Measurements from ENCODE around the gene DCUN1D4.

DCUN1D4 gene

GRCh38 chr4:51842554-51843308 is at the start of gene DCUN1D4:
TSS of gene DCUN1D4 (plus strand) at chr4:51843153. CDS start at chr4:51843243, 90 bp downstream.
- peak within 1 kb of the TSS; percentile 77 for H3K9ac ChIP-seq (ENCODE audit: low read length)
- peaks cover 13% of the 10 kb centered on the region for H3K4me1 ChIP-seq (ENCODE audit: insufficient read depth, low read length)
- peak within 1 kb of the TSS; percentile 98 for H3K27ac ChIP-seq (ENCODE audit: low read depth, low read length)
- peak within 1 kb of the TSS; percentile 88 to 96 for H3K4me3 ChIP-seq (ENCODE audit: low read depth in 1 of 2, low read length in 2 of 2)
- no peaks in the 10 kb centered on the region for H3K36me3 ChIP-seq (ENCODE audit: insufficient read depth, low read length)
- no peaks in the 10 kb centered on the region for H3K9me3 ChIP-seq (ENCODE audit: low read length)
- H3K27me3 ChIP-seq (ENCODE audit: control insufficient read depth in 1 of 2, insufficient read depth in 2 of 2, low read length in 2 of 2) = no peaks in the 10 kb centered on the region

- no peaks in the 10 kb centered on the region for H3K9me3 ChIP-seq (ENCODE audit: low read length)
- H3K9ac ChIP-seq (ENCODE audit: low read length) = no peak overlapping the region
- no peaks in the 10 kb centered on the region for H3K27me3 ChIP-seq (ENCODE audit: control insufficient read depth in 1 of 2, insufficient read depth in 2 of 2, low read length in 2 of 2)
- no peaks in the 10 kb centered on the region for H3K36me3 ChIP-seq (ENCODE audit: insufficient read depth, low read length)
- no peak overlapping the region for H3K4me3 ChIP-seq (ENCODE audit: low read depth in 1 of 2, low read length in 2 of 2)
- no peak overlapping the region for H3K27ac ChIP-seq (ENCODE audit: low read depth, low read length)
- no peaks in the 10 kb centered on the region for H3K4me1 ChIP-seq (ENCODE audit: insufficient read depth, low read length)
These were observed 22.3 kb upstream of the DCUN1D4 start for GRCh38 chr4:51820443-51821234.

- Histone ChIP-seq H3K4me3 (ENCODE audit: low read depth in 1 of 2, low read length in 2 of 2) (no peak overlapping the region), H3K36me3 (ENCODE audit: insufficient read depth, low read length) (no peaks in the 10 kb centered on the region)
These were observed 17.6 kb upstream of the DCUN1D4 start for GRCh38 chr4:51825341-51825740.

GRCh38 chr4:51830156-51830720 is 12.7 kb upstream of the DCUN1D4 start:
- Histone ChIP-seq H3K27me3 (ENCODE audit: control insufficient read depth in 1 of 2, insufficient read depth in 2 of 2, low read length in 2 of 2) (no peaks in the 10 kb centered on the region), H3K27ac (ENCODE audit: low read depth, low read length) (no peak overlapping the region)

More at GRCh38 chr4:51825341-51825740, 17.6 kb upstream of the DCUN1D4 start:
- no peak overlapping the region for H3K9ac ChIP-seq (ENCODE audit: low read length)
- H3K9me3 ChIP-seq (ENCODE audit: low read length) = no peaks in the 10 kb centered on the region
- no peak overlapping the region for H3K27ac ChIP-seq (ENCODE audit: low read depth, low read length)
- H3K4me1 ChIP-seq (ENCODE audit: insufficient read depth, low read length) = no peaks in the 10 kb centered on the region
- H3K27me3 ChIP-seq (ENCODE audit: control insufficient read depth in 1 of 2, insufficient read depth in 2 of 2, low read length in 2 of 2) = no peaks in the 10 kb centered on the region

GRCh38 chr4:51831133-51831532 is 11.8 kb upstream of the DCUN1D4 start:
- Histone ChIP-seq H3K9me3 (ENCODE audit: low read length) (no peaks in the 10 kb centered on the region), H3K4me1 (ENCODE audit: insufficient read depth, low read length) (no peaks in the 10 kb centered on the region), H3K27ac (ENCODE audit: low read depth, low read length) (no peak overlapping the region), H3K36me3 (ENCODE audit: insufficient read depth, low read length) (no peaks in the 10 kb centered on the region), H3K4me3 (ENCODE audit: low read depth in 1 of 2, low read length in 2 of 2) (no peak overlapping the region), H3K27me3 (ENCODE audit: control insufficient read depth in 1 of 2, insufficient read depth in 2 of 2, low read length in 2 of 2) (no peaks in the 10 kb centered on the region), H3K9ac (ENCODE audit: low read length) (no peak overlapping the region)

More at GRCh38 chr4:51830156-51830720, 12.7 kb upstream of the DCUN1D4 start:
- Histone ChIP-seq H3K9me3 (ENCODE audit: low read length) (no peaks in the 10 kb centered on the region), H3K9ac (ENCODE audit: low read length) (no peak overlapping the region), H3K4me1 (ENCODE audit: insufficient read depth, low read length) (no peaks in the 10 kb centered on the region), H3K36me3 (ENCODE audit: insufficient read depth, low read length) (no peaks in the 10 kb centered on the region), H3K4me3 (ENCODE audit: low read depth in 1 of 2, low read length in 2 of 2) (no peak overlapping the region)

- Histone ChIP-seq H3K27me3 (ENCODE audit: control insufficient read depth in 1 of 2, insufficient read depth in 2 of 2, low read length in 2 of 2) (no peaks in the 10 kb centered on the region), H3K4me1 (ENCODE audit: insufficient read depth, low read length) (no peaks in the 10 kb centered on the region), H3K27ac (ENCODE audit: low read depth, low read length) (no peak overlapping the region), H3K9me3 (ENCODE audit: low read length) (no peaks in the 10 kb centered on the region), H3K36me3 (ENCODE audit: insufficient read depth, low read length) (no peaks in the 10 kb centered on the region), H3K9ac (ENCODE audit: low read length) (no peak overlapping the region), H3K4me3 (ENCODE audit: low read depth in 1 of 2, low read length in 2 of 2) (no peak overlapping the region)
These were observed 9.7 kb upstream of the DCUN1D4 start for GRCh38 chr4:51833236-51833635.

GRCh38 chr4:51835079-51835478 is 7.9 kb upstream of the DCUN1D4 start:
- Histone ChIP-seq H3K27ac (ENCODE audit: low read depth, low read length) (no peak overlapping the region), H3K9ac (ENCODE audit: low read length) (no peak overlapping the region), H3K9me3 (ENCODE audit: low read length) (no peaks in the 10 kb centered on the region), H3K27me3 (ENCODE audit: control insufficient read depth in 1 of 2, insufficient read depth in 2 of 2, low read length in 2 of 2) (no peaks in the 10 kb centered on the region), H3K4me1 (ENCODE audit: insufficient read depth, low read length) (no peaks in the 10 kb centered on the region), H3K36me3 (ENCODE audit: insufficient read depth, low read length) (no peaks in the 10 kb centered on the region), H3K4me3 (ENCODE audit: low read depth in 1 of 2, low read length in 2 of 2) (no peak overlapping the region)

- Histone ChIP-seq H3K4me1 (ENCODE audit: insufficient read depth, low read length) (no peaks in the 10 kb centered on the region), H3K36me3 (ENCODE audit: insufficient read depth, low read length) (no peaks in the 10 kb centered on the region), H3K4me3 (ENCODE audit: low read depth in 1 of 2, low read length in 2 of 2) (no peak overlapping the region), H3K27me3 (ENCODE audit: control insufficient read depth in 1 of 2, insufficient read depth in 2 of 2, low read length in 2 of 2) (no peaks in the 10 kb centered on the region), H3K9me3 (ENCODE audit: low read length) (no peaks in the 10 kb centered on the region), H3K9ac (ENCODE audit: low read length) (no peak overlapping the region), H3K27ac (ENCODE audit: low read depth, low read length) (no peak overlapping the region)
These were observed 7.1 kb upstream of the DCUN1D4 start for GRCh38 chr4:51835855-51836254.

GRCh38 chr4:51836549-51836948 is 6.4 kb upstream of the DCUN1D4 start:
- no peaks in the 10 kb centered on the region for H3K4me1 ChIP-seq (ENCODE audit: insufficient read depth, low read length)
- H3K27me3 ChIP-seq (ENCODE audit: control insufficient read depth in 1 of 2, insufficient read depth in 2 of 2, low read length in 2 of 2) = no peaks in the 10 kb centered on the region
- H3K9me3 ChIP-seq (ENCODE audit: low read length) = no peaks in the 10 kb centered on the region
- H3K27ac ChIP-seq (ENCODE audit: low read depth, low read length) = no peak overlapping the region
- H3K4me3 ChIP-seq (ENCODE audit: low read depth in 1 of 2, low read length in 2 of 2) = no peak overlapping the region
- H3K36me3 ChIP-seq (ENCODE audit: insufficient read depth, low read length) = no peaks in the 10 kb centered on the region
- H3K9ac ChIP-seq (ENCODE audit: low read length) = no peak overlapping the region

GRCh38 chr4:51840781-51841180 is 2.2 kb upstream of the DCUN1D4 start:
- Histone ChIP-seq H3K4me3 (ENCODE audit: low read depth in 1 of 2, low read length in 2 of 2) (no peak overlapping the region), H3K4me1 (ENCODE audit: insufficient read depth, low read length) (peaks cover 8% of the 10 kb centered on the region), H3K27me3 (ENCODE audit: control insufficient read depth in 1 of 2, insufficient read depth in 2 of 2, low read length in 2 of 2) (no peaks in the 10 kb centered on the region), H3K9ac (ENCODE audit: low read length) (no peak overlapping the region), H3K9me3 (ENCODE audit: low read length) (no peaks in the 10 kb centered on the region), H3K27ac (ENCODE audit: low read depth, low read length) (no peak overlapping the region), H3K36me3 (ENCODE audit: insufficient read depth, low read length) (no peaks in the 10 kb centered on the region)

- H3K27ac ChIP-seq (ENCODE audit: low read depth, low read length) = peak overlapping the region; percentile 80
- H3K9me3 ChIP-seq (ENCODE audit: low read length) = no peaks in the 10 kb centered on the region
- H3K27me3 ChIP-seq (ENCODE audit: control insufficient read depth in 1 of 2, insufficient read depth in 2 of 2, low read length in 2 of 2) = no peaks in the 10 kb centered on the region
- peak overlapping the region; percentile 80 to 96 for H3K4me3 ChIP-seq (ENCODE audit: low read depth in 1 of 2, low read length in 2 of 2)
- peak overlapping the region; percentile 77 for H3K9ac ChIP-seq (ENCODE audit: low read length)
- no peaks in the 10 kb centered on the region for H3K36me3 ChIP-seq (ENCODE audit: insufficient read depth, low read length)
- peaks cover 8% of the 10 kb centered on the region for H3K4me1 ChIP-seq (ENCODE audit: insufficient read depth, low read length)
These were observed 793 bp upstream of the DCUN1D4 start for GRCh38 chr4:51842167-51842553.
